ENCODE results near the gene STXBP5.

DNA sequence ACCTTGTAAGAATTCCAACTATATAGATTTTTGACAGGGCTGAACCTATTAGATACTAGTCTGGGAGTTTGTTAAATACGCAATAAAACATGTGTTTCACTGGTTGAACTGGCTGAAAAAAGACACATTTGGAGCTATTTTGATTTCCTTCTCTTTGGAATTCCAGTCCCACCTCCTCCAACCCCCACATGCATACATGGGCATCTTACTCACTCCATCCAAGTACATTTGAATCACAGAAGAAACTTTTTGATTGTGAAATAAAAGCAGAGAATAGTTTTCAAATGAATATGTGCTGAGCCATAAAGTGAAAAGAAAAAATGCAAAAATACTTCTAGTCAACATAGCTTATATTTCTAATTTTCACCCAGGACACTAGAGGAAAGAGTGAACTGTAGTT lies 33.9 kb upstream of the STXBP5 start:
- TF ChIP-seq, protein P1, sequence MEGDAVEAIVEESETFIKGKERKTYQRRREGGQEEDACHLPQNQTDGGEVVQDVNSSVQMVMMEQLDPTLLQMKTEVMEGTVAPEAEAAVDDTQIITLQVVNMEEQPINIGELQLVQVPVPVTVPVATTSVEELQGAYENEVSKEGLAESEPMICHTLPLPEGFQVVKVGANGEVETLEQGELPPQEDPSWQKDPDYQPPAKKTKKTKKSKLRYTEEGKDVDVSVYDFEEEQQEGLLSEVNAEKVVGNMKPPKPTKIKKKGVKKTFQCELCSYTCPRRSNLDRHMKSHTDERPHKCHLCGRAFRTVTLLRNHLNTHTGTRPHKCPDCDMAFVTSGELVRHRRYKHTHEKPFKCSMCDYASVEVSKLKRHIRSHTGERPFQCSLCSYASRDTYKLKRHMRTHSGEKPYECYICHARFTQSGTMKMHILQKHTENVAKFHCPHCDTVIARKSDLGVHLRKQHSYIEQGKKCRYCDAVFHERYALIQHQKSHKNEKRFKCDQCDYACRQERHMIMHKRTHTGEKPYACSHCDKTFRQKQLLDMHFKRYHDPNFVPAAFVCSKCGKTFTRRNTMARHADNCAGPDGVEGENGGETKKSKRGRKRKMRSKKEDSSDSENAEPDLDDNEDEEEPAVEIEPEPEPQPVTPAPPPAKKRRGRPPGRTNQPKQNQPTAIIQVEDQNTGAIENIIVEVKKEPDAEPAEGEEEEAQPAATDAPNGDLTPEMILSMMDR (IDR thresholded peaks at IDR 0.05): no peak
- TF ChIP-seq POLR2A (IDR thresholded peaks at IDR 0.05): no peak
